Fibroblast of peridontal ligament (primary cell): ENCODE data around the gene RPS10.
A peak's percentile ranks its signal among the peaks of the same experiment; 100 is the strongest.
"Not testable (repeated sequence)": the region's sequence is repeated elsewhere in the genome, so short reads cannot be mapped to it uniquely, and the experiment has no call there.

Source experiments
- DNase-seq: peaks from one replicate; pipeline ENCODE4 v3.0.0-alpha.2; 2010; ENCODE audit errors: extremely low read depth

Gene RPS10

GRCh38 chr6:34392497-34393190 is 33.2 kb downstream of the RPS10 start, which contains the start of gene NUDT3:
TSS of gene NUDT3 (minus strand) at chr6:34392669. CDS start at chr6:34392362, 307 bp downstream.
- DNase-seq: peak; percentile 91

DNA sequence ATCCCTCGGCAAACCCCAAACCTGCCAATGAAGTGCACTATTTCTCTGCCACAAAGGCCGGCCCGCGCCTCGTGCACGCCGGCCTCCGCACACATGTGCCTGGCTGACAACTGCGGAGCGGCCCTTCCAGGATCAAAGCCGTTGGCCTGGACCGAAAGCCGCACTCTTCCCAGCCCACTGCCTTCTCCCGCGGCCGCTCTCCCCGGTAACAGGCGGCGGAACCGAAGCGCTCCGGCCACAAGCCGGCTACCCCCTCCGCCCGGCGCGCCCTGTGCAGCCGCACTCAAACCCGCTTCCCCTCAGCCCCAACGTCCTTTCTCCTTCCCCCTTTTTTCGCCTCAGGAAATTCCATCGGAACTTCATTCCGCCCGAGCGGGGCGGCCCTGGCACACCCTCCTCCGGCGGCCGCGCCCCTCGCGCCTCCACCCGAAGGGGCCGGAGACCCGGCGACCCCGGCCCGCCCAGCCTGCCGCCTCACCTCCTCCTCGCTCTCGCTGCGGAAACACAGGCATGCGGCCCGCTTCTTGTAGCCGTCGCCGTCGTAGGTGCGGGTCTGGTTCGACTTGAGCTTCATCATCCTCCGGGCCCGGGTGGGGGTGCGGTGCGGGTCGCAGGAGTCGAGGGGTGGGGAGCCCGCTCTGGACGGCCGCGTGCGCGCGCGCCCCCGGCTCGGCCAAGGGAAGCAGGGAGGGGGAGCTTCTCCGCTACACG is 33.9 kb downstream of the RPS10 start:
- no peak for DNase-seq

DNA sequence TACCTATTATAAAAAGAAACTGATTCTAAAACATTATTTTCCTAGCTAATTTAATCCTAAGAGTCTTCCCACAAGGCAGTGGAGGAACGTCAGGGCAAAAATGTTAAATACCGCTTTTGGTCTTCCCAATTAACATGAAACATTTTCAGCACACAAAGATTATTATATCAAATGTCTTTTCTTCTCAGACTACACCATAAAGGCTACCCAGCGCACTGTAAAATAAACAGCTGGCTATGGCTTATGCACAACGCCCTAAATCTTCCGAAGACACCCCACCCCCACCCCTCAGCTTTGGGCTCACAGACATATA is 34.4 kb downstream of the RPS10 start:
- DNase-seq: no peak

DNA sequence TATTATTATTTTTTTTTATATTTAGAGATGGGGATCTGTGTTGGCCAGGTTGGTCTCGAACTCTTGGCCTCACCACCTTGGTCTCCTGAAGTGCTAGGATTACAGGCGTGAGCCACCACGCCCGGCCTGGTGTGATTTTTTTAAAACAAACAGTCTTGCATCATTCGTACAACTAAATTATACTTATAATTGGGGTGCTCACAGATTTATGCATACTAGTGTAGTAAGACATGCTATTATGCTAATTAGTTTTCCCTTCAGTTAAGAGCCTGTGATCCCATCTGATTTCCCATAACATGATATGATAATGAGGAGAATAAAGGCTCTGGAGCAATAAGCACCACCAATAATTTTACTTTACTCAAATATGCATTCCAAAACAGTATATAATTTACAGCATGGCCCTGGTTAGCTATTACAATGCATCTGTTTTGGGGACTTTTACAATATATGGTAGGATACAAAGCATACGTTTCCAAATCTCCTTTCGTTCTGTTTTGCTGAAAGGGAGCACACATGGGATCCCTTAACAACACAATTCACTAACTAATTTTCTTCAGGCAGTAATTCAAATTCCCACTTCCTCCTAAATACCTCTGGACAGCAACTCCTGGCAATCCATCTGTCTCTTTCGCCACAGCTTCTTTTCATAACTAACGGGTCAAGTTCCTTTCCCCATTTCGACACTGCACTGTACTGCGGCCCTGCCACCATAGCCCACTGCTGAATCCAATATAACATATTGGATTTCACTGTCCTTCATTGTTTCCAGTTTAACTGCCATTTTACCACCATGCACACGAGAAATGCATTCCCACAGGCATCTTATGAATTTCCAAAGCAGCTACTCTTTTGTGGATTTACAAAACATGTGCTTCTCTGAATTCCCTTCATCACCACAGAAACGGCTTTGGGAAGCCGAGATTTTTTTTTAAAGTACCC is 35.1 kb downstream of the RPS10 start:
- DNase-seq: peak; percentile 96

DNA sequence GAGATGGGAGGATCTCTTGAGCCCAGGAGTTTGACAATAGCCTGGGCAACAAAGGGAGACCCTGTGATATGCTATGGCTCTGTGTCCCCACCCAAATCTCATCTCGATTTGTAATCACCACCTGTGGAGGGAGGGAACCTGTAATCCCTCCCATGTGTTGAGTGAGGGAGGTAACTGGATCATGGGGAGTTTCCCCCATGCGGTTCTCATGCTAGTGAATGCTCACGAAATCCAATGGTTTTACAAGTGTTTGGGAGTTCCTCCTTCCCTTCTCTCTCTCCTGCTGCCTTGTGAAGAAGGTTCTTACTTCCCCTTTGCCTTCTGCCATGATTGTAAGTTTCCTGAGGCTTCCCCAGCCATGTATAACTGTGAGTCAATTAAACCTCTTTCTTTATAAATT is 36.8 kb downstream of the RPS10 start:
- DNase-seq: no peak

DNA sequence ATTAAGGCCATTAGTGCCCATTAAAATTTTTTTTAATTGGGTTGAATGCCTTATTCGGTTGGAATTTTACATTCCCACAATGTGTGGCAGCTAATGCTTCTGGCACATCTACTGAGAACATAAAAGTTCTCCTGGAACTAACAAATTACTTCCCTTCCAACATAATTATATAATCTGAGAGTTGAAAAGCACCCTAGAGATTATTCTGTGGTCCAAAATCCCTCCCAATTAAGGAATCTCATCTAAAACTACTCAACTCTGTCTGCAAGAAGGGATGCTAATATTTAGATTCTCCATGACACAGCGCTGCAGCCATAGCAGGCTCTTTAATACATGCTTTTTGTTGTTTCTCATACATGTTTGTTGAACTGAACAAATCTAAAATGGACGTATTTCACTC is 37.4 kb downstream of the RPS10 start:
- no peak for DNase-seq

GRCh38 chr6:34386316-34387137 is 39.3 kb downstream of the RPS10 start:
- peak; percentile 96 for DNase-seq

- no peak for DNase-seq
Observed at GRCh38 chr6:34385793-34386195, 40.1 kb downstream of the RPS10 start.

GRCh38 chr6:34384321-34385153 is 41.3 kb downstream of the RPS10 start:
- no peak for DNase-seq

GRCh38 chr6:34383656-34384320 is 42.1 kb downstream of the RPS10 start:
- peak; percentile 70 for DNase-seq

DNA sequence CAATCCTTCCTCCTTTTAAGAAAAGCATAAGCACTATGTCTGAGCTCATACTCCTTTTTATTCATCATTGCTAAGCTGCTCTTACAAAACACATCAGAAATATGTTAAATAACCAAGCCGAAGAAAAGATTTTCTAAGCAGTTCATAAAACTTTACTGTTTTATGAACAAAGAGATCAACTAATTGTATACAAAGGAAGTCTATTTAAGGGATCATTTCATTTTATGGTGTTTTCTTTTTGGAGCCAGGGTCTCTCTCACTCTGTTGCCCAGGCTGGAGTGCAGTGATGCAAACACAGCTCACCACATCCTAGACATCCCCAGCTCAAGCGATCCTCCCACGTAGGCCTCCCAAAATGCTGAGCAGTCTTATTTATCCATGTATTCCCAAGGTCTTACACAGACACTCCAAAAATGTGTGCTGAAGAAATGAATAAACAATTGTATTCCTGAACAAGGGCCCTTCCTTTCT is 42.7 kb downstream of the RPS10 start:
- peak; percentile 80 for DNase-seq

GRCh38 chr6:34381081-34381480 is 44.8 kb downstream of the RPS10 start:
- DNase-seq: peak; percentile 56

DNA sequence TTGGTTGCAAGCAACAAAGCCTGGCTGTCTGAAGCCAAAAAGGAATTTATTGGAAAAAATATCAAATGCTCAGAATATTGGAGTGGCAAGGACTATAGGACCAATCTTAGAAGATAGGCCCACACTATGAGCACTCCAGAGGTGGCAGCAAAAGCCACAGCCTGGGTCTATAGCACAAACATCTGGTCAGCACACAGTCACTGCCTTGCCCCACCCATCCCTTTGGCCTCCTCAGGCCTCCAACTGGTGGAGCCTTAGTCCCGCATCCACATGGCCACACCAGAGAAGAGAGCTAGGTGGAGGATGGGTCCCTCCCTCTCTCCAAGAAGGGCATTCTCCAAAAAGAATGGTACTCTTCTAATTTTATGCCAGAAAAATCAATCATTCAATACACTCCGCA is 47.4 kb downstream of the RPS10 start:
- no peak for DNase-seq

GRCh38 chr6:34377984-34378383 is 47.9 kb downstream of the RPS10 start:
- DNase-seq: no peak

DNA sequence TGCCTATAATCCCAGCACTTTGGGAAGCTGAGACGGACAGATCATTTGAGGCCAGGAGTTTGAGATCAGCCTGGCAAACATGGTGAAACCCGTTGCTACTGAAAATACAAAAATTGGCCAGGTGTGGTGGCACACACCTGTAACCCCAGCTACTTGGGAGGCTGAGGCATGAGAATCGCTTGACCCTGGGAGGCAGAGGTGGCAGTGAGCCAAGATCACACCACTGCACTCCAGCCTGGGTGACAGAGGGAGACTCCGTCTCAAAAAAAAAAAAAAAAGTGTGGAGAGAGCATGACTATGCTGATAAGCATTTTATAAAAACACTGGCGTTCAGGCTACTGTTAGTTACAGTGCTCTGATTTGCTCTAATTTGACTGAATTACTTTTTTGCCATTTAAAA is 48.3 kb downstream of the RPS10 start:
- not testable (repeated sequence) for DNase-seq

GRCh38 chr6:34375833-34376232 is 50.0 kb downstream of the RPS10 start:
- no peak for DNase-seq

DNA sequence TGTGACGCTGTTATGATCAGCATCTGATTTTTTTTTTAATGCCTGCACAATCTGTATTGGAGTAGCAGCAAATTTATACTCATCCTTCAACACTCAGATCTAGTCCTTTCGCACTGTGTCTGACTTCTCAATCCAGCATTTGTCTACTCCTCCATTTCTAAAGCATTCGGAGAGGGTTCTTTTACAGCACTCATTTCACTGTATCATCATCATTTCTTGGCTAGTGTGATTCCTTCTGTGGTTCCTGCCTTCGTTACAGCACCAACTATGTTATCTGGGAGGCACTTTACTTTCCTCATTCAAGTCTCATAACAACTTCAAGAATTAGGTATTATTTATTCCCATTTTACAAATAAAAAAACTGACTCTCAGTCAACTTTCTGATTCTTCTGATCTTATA is 51.4 kb downstream of the RPS10 start:
- no peak for DNase-seq

DNA sequence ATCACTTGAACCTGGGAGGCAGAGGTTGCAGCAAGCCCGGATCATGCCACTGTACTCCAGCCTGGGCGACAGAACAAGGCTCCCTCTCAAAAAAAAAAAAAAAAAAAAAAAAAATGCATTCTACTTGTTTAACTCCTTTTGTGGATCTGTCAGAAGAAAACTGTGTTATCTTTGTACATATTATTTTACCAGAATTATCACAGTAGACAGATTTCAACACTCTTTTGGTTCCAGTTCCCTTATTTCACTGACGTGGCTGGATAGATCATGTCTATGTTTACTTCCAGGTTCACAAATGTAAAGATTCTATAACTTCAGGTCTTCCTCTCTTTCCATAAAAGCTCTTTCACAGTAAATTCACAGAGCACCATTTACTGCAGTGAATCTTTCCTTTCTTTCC is 51.8 kb downstream of the RPS10 start:
- DNase-seq: no peak

- no peak for DNase-seq
Observed at GRCh38 chr6:34373511-34373910, 52.4 kb downstream of the RPS10 start.

- DNase-seq: not testable (repeated sequence)
Observed at GRCh38 chr6:34371865-34372264, 54.0 kb downstream of the RPS10 start.
